Endothelial cell of umbilical vein (primary cell): ENCODE results near the gene STMN1.

ENCODE experiments used
- CTCF ChIP-seq, 2 donors: IDR thresholded peaks; 1 replicate in 1 of 2; 2 replicates in 1 of 2; pipeline ENCODE4 v1.5.1; 2011; ENCODE audit warnings: low read length in 2 of 2, mild to moderate bottlenecking in 2 of 2, moderate library complexity in 2 of 2, control low read depth in 1 of 2, inconsistent platforms in 1 of 2, low read depth in 1 of 2; ENCODE audit not compliant: insufficient read depth in 1 of 2; ENCODE audit errors: extremely low read depth in 1 of 2
- EZH2 ChIP-seq: IDR thresholded peaks from 2 replicates; pipeline ENCODE4 v1.6.1; 2012; ENCODE audit warnings: borderline replicate concordance, low read depth, mild to moderate bottlenecking, moderate library complexity, low read length, inconsistent platforms; ENCODE audit not compliant: severe bottlenecking
- JUN ChIP-seq: IDR thresholded peaks from 2 replicates; pipeline ENCODE4 v1.6.1; 2011; ENCODE audit warnings: borderline replicate concordance, low read depth; ENCODE audit not compliant: insufficient read length, insufficient read depth
- MAX ChIP-seq: IDR thresholded peaks from 2 replicates; pipeline ENCODE4 v1.6.1; 2011; ENCODE audit not compliant: insufficient read depth, insufficient read length
- POLR2A ChIP-seq: IDR thresholded peaks from 2 replicates; pipeline ENCODE4 v1.6.1; 2012; ENCODE audit warnings: low read depth, mild to moderate bottlenecking, control low read depth, low read length
- POLR2AphosphoS5 ChIP-seq: IDR thresholded peaks from 2 replicates; pipeline ENCODE4 v1.6.1; 2012; ENCODE audit warnings: low read depth, mild to moderate bottlenecking, control low read depth, low read length, moderate library complexity; ENCODE audit not compliant: insufficient read depth

GRCh38 chr1:25888426-25888987 is 17.7 kb downstream of the STMN1 start:
- TF ChIP-seq JUN (no peak), POLR2AphosphoS5 (no peak), MAX (no peak), CTCF (IDR thresholded peaks at IDR 0.05; ENCODE audit: extremely low read depth in 1 of 2, insufficient read depth in 1 of 2, low read depth in 1 of 2, low read length in 2 of 2) (no peak), EZH2 (no peak), POLR2A (no peak)
